ENCODE data around the gene AP2A1. TPM values are rescaled to one million over a fixed set of nuclear protein-coding genes. Genes with fewer than 3 reads are reported as not detected.

Gene AP2A1
- total and polyA plus RNA-seq, 10 of the 15 experiments (the other 5 are each of a cell fraction or from before 2014, with no cell fraction given): 0.68 to 78.8 (median 33.8) TPM

- Histone ChIP-seq H3K36me3 (ENCODE audit: control insufficient read depth in 2 of 2, insufficient read depth in 2 of 2, low read length in 1 of 2) (no peaks in the 10 kb centered on the region), H3K27ac (ENCODE audit: control insufficient read depth, insufficient read depth) (no peak overlapping the region), H3K79me2 (ENCODE audit: control insufficient read depth, insufficient read depth, low read length) (no peaks in the 10 kb centered on the region), H3K27me3 (replicated peaks in 1 of 2; ENCODE audit: control insufficient read depth in 2 of 2, insufficient read depth in 2 of 2, low read length in 1 of 2) (no peaks in the 10 kb centered on the region), H3K4me1 (ENCODE audit: control insufficient read depth, insufficient read depth, low read length) (no peaks in the 10 kb centered on the region), H3K9me3 (replicated peaks; ENCODE audit: control insufficient read depth, insufficient read depth, low read length) (no peaks in the 10 kb centered on the region), H3K4me3 (no peak overlapping the region), H2AFZ (ENCODE audit: control insufficient read depth, low read depth, low read length) (no peak overlapping the region), H4K20me1 (ENCODE audit: control insufficient read depth, insufficient read depth) (no peaks in the 10 kb centered on the region), H3K4me2 (ENCODE audit: control insufficient read depth, insufficient read depth) (no peak overlapping the region), H3K9ac (ENCODE audit: control insufficient read depth, insufficient read depth, low read length) (no peak overlapping the region)
- no peak for TF ChIP-seq BRCA1 (IDR thresholded peaks at IDR 0.05; ENCODE audit: low read depth, low read length)
- WGBS (ENCODE audit: insufficient coverage, insufficient replicate concordance, low lambda C conversion rate, missing lambda C conversion rate): 79% methylated on average over 10 of the region's 10 CpGs
- FAIRE-seq (no peak), ATAC-seq (no peak), DNase-seq (ENCODE audit: low read depth, low spot score) (no peak)
- SMC1A ChIA-PET (ENCODE audit: uncharacterized antibody, unreplicated experiment): no interaction called here
- POLR2A ChIA-PET: no interaction called here
- intact Hi-C loops (cut with micrococcal nuclease; ENCODE audit: unreplicated experiment) (no loop called here), in situ Hi-C loops (cut with MboI) (no loop called here)
- no TSS peak for BruUV-seq (replicated peaks)
- RAD21 ChIA-PET (ENCODE audit: unreplicated experiment): no interaction called here
- CTCF ChIA-PET: no interaction called here
Observed at GRCh38 chr19:49739933-49740332, 26.9 kb upstream of the AP2A1 start.

- no peaks in the 10 kb centered on the region for H4K20me1 ChIP-seq (ENCODE audit: control insufficient read depth, insufficient read depth)
- H2AFZ ChIP-seq (ENCODE audit: control insufficient read depth, low read depth, low read length): no peak overlapping the region
- ChIA-PET POLR2A (no interaction called here), SMC1A (ENCODE audit: uncharacterized antibody, unreplicated experiment) (no interaction called here), CTCF (interaction anchor here (1.5 kb wide), 1 partner anchor 70 kb away, joined by 3 read pairs; no protein-coding TSS in a partner anchor), RAD21 (ENCODE audit: unreplicated experiment) (no interaction called here)
- H3K9ac ChIP-seq (ENCODE audit: control insufficient read depth, insufficient read depth, low read length): no peak overlapping the region
- FAIRE-seq: no peak
- no peaks in the 10 kb centered on the region; the same call in 2 of the 3 replicates for H3K9me3 ChIP-seq (replicated peaks; ENCODE audit: control insufficient read depth, insufficient read depth, low read length)
- WGBS (ENCODE audit: insufficient coverage, insufficient replicate concordance, low lambda C conversion rate, missing lambda C conversion rate): 62% methylated on average over 9 of the region's 9 CpGs
- no peak for DNase-seq (ENCODE audit: low read depth, low spot score)
- BruUV-seq (replicated peaks): no TSS peak
- H3K27ac ChIP-seq (ENCODE audit: control insufficient read depth, insufficient read depth): no peak overlapping the region
- H3K4me1 ChIP-seq (ENCODE audit: control insufficient read depth, insufficient read depth, low read length): no peaks in the 10 kb centered on the region
- H3K36me3 ChIP-seq (ENCODE audit: control insufficient read depth in 2 of 2, insufficient read depth in 2 of 2, low read length in 1 of 2): no peaks in the 10 kb centered on the region
- intact Hi-C loops (cut with micrococcal nuclease; ENCODE audit: unreplicated experiment): no loop called here
- TF ChIP-seq HDAC2 (IDR thresholded peaks at IDR 0.05) (no peak), ZBTB11 (CRISPR knock-in tag; IDR thresholded peaks at IDR 0.05) (no peak), CTCF (IDR thresholded peaks at IDR 0.05 in 2 of 3, conservative IDR thresholded peaks at IDR 0.05 in 1 of 3; ENCODE audit: control insufficient read depth in 2 of 3, extremely low read depth in 1 of 3, insufficient read depth in 1 of 3, low read depth in 3 of 3, low read length in 3 of 3) (no peak), IRF5 (IDR thresholded peaks at IDR 0.05; ENCODE audit: borderline replicate concordance) (no peak), NFIC (IDR thresholded peaks at IDR 0.05; ENCODE audit: low read depth, low read length) (no peak)
- H3K4me2 ChIP-seq (ENCODE audit: control insufficient read depth, insufficient read depth): no peak overlapping the region
- ATAC-seq: no peak
- in situ Hi-C loops (cut with MboI): no loop called here
- H3K79me2 ChIP-seq (ENCODE audit: control insufficient read depth, insufficient read depth, low read length): no peaks in the 10 kb centered on the region
- H3K27me3 ChIP-seq (replicated peaks in 1 of 2; ENCODE audit: control insufficient read depth in 2 of 2, insufficient read depth in 2 of 2, low read length in 1 of 2): no peaks in the 10 kb centered on the region
- H3K4me3 ChIP-seq: no peak overlapping the region
Observed at GRCh38 chr19:49741210-49741844, 25.5 kb upstream of the AP2A1 start.

Data from GM12878 (cell line).